Muscle layer of colon (tissue), 2 donors: Measurements from ENCODE around the gene EEF1AKMT4.
A peak's percentile ranks its signal among the peaks of the same experiment; 100 is the strongest.

Experiments used
- H3K27ac ChIP-seq: one replicate; pipeline ENCODE4 v1.7.0; 2013; ENCODE audit warnings: low read depth, mild to moderate bottlenecking, low read length, moderate library complexity
- H3K27me3 ChIP-seq, 2 donors: one replicate each; pipeline ENCODE4 v1.7.0; 2013; ENCODE audit warnings: low read length in 2 of 2, mild to moderate bottlenecking in 2 of 2; ENCODE audit not compliant: insufficient read depth in 2 of 2, control insufficient read depth in 1 of 2
- H3K36me3 ChIP-seq: one replicate; pipeline ENCODE4 v1.7.0; 2013; ENCODE audit warnings: mild to moderate bottlenecking, low read length; ENCODE audit not compliant: insufficient read depth
- H3K4me1 ChIP-seq: one replicate; pipeline ENCODE4 v1.7.0; 2013; ENCODE audit warnings: mild to moderate bottlenecking, low read length; ENCODE audit not compliant: insufficient read depth
- H3K4me3 ChIP-seq, 2 donors: one replicate each; pipeline ENCODE4 v1.7.0; 2013; ENCODE audit warnings: low read length in 2 of 2, low read depth in 1 of 2, mild to moderate bottlenecking in 1 of 2, moderate library complexity in 1 of 2
- H3K9ac ChIP-seq: one replicate; pipeline ENCODE4 v1.7.0; 2013; ENCODE audit warnings: low read length
- H3K9me3 ChIP-seq: one replicate; pipeline ENCODE4 v1.7.0; 2013; ENCODE audit warnings: mild to moderate bottlenecking, low read length
- donor health status: abdominal sarcoma.
- donor health status: Adenocarcinoma of cecum.

EEF1AKMT4 gene

DNA sequence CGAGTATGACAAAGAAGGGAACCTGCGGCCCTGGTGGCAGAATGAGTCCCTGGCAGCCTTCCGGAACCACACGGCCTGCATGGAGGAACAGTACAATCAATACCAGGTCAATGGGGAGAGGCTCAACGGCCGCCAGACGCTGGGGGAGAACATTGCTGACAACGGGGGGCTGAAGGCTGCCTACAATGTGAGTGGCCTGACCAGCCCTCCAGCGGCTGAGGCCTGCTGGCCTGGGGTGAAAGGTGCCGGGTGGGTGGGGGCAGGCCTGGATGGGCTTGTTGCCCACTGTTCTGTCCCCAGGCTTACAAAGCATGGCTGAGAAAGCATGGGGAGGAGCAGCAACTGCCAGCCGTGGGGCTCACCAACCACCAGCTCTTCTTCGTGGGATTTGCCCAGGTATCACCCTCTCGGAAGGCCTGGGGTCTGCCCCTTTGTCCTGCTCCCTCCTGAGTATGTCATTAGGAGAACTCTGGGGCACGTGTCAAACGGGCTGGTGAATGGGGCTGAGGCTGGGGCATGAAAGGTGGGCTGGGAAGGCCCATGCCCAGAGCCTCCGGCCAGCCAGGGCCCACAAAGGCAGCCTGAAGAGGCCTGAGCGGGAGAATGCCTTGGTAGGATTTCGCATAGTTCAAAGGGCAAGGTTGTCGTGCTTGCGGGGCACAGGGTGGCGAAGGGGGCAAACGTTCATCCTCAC is 41.7 kb downstream of the EEF1AKMT4 start:
- Histone ChIP-seq H3K4me3 (no peak overlapping the region), H3K27me3 (peaks cover 0 to 4% of the 10 kb centered on the region in 2 donors), H3K36me3 (no peaks in the 10 kb centered on the region), H3K27ac (no peak overlapping the region), H3K9me3 (no peaks in the 10 kb centered on the region), H3K9ac (no peak overlapping the region), H3K4me1 (no peaks in the 10 kb centered on the region)

DNA sequence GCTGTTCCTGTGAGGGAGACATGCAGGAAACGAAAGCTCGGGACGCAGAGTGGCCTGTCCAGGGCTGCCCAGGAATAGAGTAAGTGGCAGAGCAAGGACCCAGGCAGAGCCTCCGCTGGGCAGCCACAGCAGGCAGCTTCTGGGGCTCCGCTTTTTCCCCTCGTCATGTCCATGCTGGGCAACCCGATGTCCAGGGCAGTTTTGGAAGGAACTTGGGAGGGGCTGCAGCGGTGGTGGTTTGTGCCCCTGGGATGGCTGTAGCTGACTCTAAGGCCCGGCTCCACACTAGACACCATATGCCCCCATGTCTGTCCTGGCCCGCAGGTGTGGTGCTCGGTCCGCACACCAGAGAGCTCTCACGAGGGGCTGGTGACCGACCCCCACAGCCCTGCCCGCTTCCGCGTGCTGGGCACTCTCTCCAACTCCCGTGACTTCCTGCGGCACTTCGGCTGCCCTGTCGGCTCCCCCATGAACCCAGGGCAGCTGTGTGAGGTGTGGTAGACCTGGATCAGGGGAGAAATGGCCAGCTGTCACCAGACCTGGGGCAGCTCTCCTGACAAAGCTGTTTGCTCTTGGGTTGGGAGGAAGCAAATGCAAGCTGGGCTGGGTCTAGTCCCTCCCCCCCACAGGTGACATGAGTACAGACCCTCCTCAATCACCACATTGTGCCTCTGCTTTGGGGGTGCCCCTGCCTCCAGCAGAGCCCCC is 42.4 kb downstream of the EEF1AKMT4 start:
- Histone ChIP-seq H3K27ac (no peak overlapping the region), H3K27me3 (peaks cover 0 to 4% of the 10 kb centered on the region in 2 donors), H3K4me3 (no peak overlapping the region), H3K36me3 (no peaks in the 10 kb centered on the region), H3K4me1 (no peaks in the 10 kb centered on the region), H3K9me3 (no peaks in the 10 kb centered on the region), H3K9ac (no peak overlapping the region)

DNA sequence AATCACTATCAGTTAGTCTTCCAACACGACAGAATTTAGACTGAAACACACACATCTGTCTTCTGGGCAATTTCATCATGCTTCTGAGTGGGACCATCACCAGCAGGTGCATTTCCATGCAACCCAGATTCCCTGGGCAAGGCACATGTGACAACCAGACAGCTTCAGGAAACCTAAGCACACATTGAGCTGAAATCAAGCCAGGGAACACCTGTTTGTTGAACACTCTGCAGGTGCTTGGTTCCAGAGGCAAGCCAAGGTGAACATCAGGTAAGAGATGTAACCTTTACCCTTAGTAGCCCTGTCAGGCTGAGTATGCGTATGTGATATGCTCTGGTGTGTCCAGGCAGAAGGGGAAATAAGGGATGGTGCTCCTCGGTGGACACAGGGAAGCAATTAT is 46.3 kb downstream of the EEF1AKMT4 start:
- Histone ChIP-seq H3K4me1 (peaks cover 12% of the 10 kb centered on the region), H3K27ac (no peak overlapping the region), H3K36me3 (peaks cover 7% of the 10 kb centered on the region), H3K4me3 (no peak overlapping the region), H3K9me3 (no peaks in the 10 kb centered on the region), H3K27me3 (no peaks in the 10 kb centered on the region), H3K9ac (no peak overlapping the region)

GRCh38 chr3:184296616-184297015 is 47.1 kb downstream of the EEF1AKMT4 start:
- no peaks in the 10 kb centered on the region for H3K9me3 ChIP-seq
- peaks cover 12% of the 10 kb centered on the region for H3K4me1 ChIP-seq
- no peak overlapping the region for H3K9ac ChIP-seq
- H3K27ac ChIP-seq: no peak overlapping the region
- H3K4me3 ChIP-seq: no peak overlapping the region
- peaks cover 13% of the 10 kb centered on the region for H3K36me3 ChIP-seq
- no peaks in the 10 kb centered on the region for H3K27me3 ChIP-seq

DNA sequence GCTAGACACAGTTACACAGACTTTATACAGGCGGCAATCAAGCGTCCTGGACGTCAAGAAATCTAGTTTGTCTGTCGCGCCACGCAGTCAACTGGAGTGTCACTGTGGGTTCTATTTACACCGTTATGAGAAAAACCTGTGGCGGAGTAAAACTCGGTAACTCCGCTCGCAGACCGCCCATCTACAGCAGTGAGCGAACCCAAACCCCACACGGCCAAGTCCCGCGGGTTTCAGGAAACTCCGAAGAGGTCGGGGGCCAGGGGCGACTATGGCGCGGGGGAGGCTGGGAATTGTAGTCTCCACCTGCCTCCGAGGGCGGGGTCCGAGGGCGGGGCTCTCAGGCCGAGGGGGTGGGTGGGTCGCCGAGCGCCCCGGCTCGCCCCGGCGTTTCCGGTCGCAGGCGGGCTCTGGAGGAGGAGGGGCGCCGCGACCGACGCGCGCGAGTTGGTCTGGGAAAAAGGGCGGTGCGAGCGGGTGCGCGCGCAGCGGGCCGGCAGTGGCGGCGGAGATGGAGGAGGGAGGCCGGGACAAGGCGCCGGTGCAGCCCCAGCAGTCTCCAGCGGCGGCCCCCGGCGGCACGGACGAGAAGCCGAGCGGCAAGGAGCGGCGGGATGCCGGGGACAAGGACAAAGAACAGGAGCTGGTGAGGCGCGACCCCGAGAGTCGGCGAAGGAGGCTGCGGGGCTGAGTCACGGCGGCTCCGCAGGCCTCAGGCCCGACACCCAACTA is 49.5 kb downstream of the EEF1AKMT4 start, which contains the start of gene PSMD2:
Gene PSMD2 (plus strand): TSS at position 483 of the 729 bp plus-strand sequence. CDS start 26 bp downstream, at position 509.
- H3K4me1 ChIP-seq: peaks cover 12% of the 10 kb centered on the region
- H3K4me3 ChIP-seq: peak within 1 kb of the TSS; percentile 73 to 79
- H3K27ac ChIP-seq: peak within 1 kb of the TSS; percentile 92
- H3K27me3 ChIP-seq: no peaks in the 10 kb centered on the region
- no peaks in the 10 kb centered on the region for H3K9me3 ChIP-seq
- H3K9ac ChIP-seq: peak within 1 kb of the TSS; percentile 87
- peaks cover 36% of the 10 kb centered on the region for H3K36me3 ChIP-seq

GRCh38 chr3:184299488-184300377 is 50.3 kb downstream of the EEF1AKMT4 start:
- Histone ChIP-seq H3K36me3 (peaks cover 44% of the 10 kb centered on the region), H3K4me1 (peaks cover 12% of the 10 kb centered on the region), H3K9me3 (no peaks in the 10 kb centered on the region), H3K4me3 (peak overlapping the region; percentile 55 to 79), H3K9ac (peak overlapping the region; percentile 10), H3K27ac (peak overlapping the region; percentile 72), H3K27me3 (no peaks in the 10 kb centered on the region)

- H3K36me3 ChIP-seq: peaks cover 48% of the 10 kb centered on the region
- peak overlapping the region in 1 of 2 donors; percentile 55 for H3K4me3 ChIP-seq
- H3K4me1 ChIP-seq: peaks cover 12% of the 10 kb centered on the region
- no peak overlapping the region for H3K27ac ChIP-seq
- H3K9me3 ChIP-seq: no peaks in the 10 kb centered on the region
- no peak overlapping the region for H3K9ac ChIP-seq
- H3K27me3 ChIP-seq: no peaks in the 10 kb centered on the region
Measured at GRCh38 chr3:184300378-184300720, 50.9 kb downstream of the EEF1AKMT4 start.

DNA sequence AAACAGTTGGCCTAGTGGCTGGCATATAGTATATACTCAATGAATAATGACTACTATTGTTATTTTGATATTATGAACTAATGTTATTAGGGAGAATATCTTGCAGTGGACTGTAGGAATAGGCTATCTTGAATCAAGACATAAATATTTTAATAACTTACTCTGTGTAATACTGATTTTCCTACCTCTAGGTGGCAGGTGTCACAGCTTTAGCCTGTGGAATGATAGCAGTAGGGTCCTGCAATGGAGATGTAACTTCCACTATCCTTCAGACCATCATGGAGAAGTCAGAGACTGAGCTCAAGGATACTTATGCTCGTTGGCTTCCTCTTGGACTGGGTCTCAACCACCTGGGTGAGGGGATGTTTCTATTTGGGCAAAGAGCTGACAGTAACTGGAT is 56.1 kb downstream of the EEF1AKMT4 start:
- no peak overlapping the region for H3K4me3 ChIP-seq
- no peaks in the 10 kb centered on the region for H3K27me3 ChIP-seq
- H3K9ac ChIP-seq: no peak overlapping the region
- H3K36me3 ChIP-seq: peaks cover 81% of the 10 kb centered on the region
- H3K9me3 ChIP-seq: no peaks in the 10 kb centered on the region
- peaks cover 2% of the 10 kb centered on the region for H3K4me1 ChIP-seq
- H3K27ac ChIP-seq: no peak overlapping the region

GRCh38 chr3:184306341-184306972 is 57.0 kb downstream of the EEF1AKMT4 start:
- Histone ChIP-seq H3K27ac (no peak overlapping the region), H3K9ac (no peak overlapping the region), H3K9me3 (no peaks in the 10 kb centered on the region), H3K4me3 (no peak overlapping the region), H3K36me3 (peaks cover 74% of the 10 kb centered on the region), H3K27me3 (no peaks in the 10 kb centered on the region), H3K4me1 (no peaks in the 10 kb centered on the region)

DNA sequence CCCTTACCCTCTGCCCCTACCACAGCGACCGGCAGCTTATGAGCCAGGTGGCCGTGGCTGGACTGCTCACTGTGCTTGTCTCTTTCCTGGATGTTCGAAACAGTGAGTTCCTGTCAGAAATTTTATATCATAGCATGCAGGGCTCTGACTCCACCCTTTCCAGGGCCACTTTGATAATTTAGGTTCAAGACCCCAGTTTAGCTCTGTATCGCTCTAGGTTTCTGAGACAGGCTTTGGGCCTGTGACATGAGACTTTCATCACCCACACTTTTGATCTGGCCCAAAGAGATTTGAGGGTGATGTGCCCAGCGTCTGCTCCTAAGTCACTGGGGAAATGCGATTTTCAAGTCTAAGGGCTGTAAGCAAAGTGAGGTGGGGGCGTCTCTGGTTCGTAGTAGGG is 58.4 kb downstream of the EEF1AKMT4 start:
- H3K27me3 ChIP-seq: no peaks in the 10 kb centered on the region
- H3K36me3 ChIP-seq: peaks cover 60% of the 10 kb centered on the region

More for the DNA sequence above, 58.4 kb downstream of the EEF1AKMT4 start:
- Histone ChIP-seq H3K27ac (no peak overlapping the region), H3K9me3 (no peaks in the 10 kb centered on the region), H3K4me3 (no peak overlapping the region), H3K4me1 (no peaks in the 10 kb centered on the region), H3K9ac (no peak overlapping the region)
